ENCODE results near the gene GOLT1A. TPM values are rescaled to one million over a fixed set of nuclear protein-coding genes. Genes with fewer than 3 reads are reported as not detected.
A peak's percentile ranks its signal among the peaks of the same experiment; 100 is the strongest.

Gene GOLT1A
- total RNA-seq, 6 donors from 2014 or later, result 7.5 to 18.5 (median 10.1) TPM; not detected in 1

DNA sequence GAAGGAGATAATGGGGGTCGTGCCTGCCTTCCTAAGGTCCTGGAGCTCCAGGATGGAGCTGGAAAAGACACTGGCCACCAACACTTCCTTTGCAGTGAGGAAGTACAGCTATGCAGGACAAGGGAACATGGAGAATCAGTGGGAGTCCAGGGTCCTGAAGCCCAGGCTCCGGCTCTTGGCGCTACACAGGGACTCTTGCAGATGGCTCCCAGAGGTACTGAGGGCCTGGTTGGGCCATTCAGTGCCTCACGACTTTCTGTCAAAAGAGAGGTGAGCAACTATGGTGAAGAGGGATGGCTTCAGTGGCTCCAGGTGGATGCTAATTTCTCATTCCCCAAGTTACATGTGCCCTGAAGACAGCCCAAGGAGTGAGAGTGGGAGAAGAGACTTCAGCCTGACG lies 60.1 kb downstream of the GOLT1A start:
- H3K27ac ChIP-seq, result no peak overlapping the region
- peaks cover 11 to 22% (median 14%) of the 10 kb centered on the region in 4 donors for H3K4me1 ChIP-seq
- DNase-seq (no peak), ATAC-seq (ENCODE audit: low FRiP score in 2 of 2) (no peak)
- no peaks in the 10 kb centered on the region for H3K9me3 ChIP-seq
- no peaks in the 10 kb centered on the region for H3K36me3 ChIP-seq
- no peak overlapping the region for H3K4me3 ChIP-seq
- no peak for TF ChIP-seq POLR2A (IDR thresholded peaks at IDR 0.05)
- TF ChIP-seq, protein P1, sequence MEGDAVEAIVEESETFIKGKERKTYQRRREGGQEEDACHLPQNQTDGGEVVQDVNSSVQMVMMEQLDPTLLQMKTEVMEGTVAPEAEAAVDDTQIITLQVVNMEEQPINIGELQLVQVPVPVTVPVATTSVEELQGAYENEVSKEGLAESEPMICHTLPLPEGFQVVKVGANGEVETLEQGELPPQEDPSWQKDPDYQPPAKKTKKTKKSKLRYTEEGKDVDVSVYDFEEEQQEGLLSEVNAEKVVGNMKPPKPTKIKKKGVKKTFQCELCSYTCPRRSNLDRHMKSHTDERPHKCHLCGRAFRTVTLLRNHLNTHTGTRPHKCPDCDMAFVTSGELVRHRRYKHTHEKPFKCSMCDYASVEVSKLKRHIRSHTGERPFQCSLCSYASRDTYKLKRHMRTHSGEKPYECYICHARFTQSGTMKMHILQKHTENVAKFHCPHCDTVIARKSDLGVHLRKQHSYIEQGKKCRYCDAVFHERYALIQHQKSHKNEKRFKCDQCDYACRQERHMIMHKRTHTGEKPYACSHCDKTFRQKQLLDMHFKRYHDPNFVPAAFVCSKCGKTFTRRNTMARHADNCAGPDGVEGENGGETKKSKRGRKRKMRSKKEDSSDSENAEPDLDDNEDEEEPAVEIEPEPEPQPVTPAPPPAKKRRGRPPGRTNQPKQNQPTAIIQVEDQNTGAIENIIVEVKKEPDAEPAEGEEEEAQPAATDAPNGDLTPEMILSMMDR (IDR thresholded peaks at IDR 0.05), result no peak
- no peak for TF ChIP-seq EP300 (IDR thresholded peaks at IDR 0.05)
- no peak for TF ChIP-seq POLR2AphosphoS5 (IDR thresholded peaks at IDR 0.05)
- H3K27me3 ChIP-seq, result peaks cover 0 to 3% (median 0%) of the 10 kb centered on the region in 4 donors
- 90 to 96% methylated on average over 5 of the region's 5 CpGs for WGBS, 2 donors

DNA sequence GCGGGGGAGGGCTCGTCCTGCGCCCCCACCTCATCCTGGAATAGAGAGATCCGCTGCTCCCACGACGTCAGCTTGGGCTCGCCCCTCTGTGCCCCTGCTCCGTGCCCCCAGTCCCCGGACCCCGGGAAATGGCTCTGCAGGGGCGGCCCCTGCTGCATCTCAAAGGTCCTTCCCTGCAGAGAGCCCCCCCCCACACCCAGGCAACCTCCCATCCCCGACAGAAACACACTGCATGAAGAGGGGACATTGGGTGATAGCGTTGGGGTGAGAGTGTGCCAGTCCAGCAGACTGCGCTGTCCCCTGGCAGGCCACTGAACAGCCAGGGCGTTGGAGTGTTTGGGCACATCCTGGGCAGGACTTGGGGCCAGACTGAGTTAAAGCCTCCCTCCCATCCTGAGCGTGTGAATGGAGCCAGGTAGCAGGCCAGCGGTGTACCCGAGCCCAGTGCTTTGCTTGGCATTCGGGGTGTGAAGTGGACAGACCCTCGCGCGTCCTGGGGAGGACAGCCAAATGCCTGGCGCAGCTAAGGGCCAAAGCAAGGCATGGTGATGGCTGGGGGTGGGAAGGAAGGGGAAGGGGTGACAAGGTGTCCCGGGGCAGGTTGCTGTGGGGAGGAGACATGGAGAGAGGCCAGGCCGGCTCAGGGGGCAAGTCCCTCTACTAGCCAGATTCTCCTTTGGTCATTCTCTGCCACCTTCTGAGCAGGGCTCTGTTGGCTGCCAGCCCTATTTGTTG lies 61.3 kb downstream of the GOLT1A start:
- ATAC-seq (ENCODE audit: low FRiP score in 2 of 2) (no peak), DNase-seq (peak in 1 of 2 donors; percentile 57)
- WGBS, 2 donors, result 23 to 67% methylated on average over 11 to 16 of the region's 25 CpGs
- peak overlapping the region; percentile 22 to 81 (median 68) for H3K4me3 ChIP-seq
- no peaks in the 10 kb centered on the region for H3K36me3 ChIP-seq
- H3K27ac ChIP-seq, result peak overlapping the region in 1 of 4 donors; percentile 73
- no peak for TF ChIP-seq EP300 (IDR thresholded peaks at IDR 0.05)
- TF ChIP-seq, protein P1 (IDR thresholded peaks at IDR 0.05), result peak in 1 of 6 experiments; percentile 7
- H3K4me1 ChIP-seq, result peaks cover 11 to 22% (median 14%) of the 10 kb centered on the region in 4 donors
- peaks cover 0 to 3% (median 0%) of the 10 kb centered on the region in 4 donors for H3K27me3 ChIP-seq
- no peaks in the 10 kb centered on the region for H3K9me3 ChIP-seq

DNA sequence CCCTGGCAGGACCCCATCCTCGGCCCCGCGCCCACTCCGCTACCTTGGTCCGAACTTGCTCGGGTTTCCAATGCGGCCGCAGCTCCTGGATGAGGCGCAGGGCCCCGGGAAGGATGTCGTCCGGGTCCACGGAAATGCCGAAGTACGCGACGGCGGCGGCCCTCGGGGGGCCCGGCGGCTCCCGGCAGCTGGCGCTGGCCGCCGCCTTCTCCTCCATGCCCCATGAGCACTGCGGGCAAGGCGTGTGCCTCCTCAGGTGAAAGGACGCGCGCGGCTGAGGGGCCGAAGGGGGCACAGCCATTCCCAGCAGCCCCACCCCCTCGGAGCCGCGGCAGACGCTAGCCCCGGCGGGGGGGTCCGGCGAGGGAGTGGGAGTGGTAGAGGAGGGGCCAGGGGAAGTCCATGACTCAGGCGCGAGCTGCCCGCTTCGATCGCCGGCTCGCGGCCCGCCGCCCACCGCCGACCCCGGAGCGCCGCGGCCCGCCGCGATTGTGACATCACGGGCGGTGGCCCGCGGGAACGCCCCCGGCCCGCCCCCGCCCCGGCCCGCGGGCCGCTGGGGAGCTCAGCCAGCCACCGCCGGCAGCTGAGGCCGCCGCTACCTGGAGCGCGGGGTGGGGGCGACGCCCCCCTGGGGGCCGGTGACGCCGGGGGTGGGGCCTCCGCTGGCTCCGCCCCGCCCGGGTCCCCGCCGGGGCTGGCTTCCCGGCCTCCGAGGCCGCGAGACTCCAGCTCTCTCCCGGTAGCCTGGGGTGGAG lies 62.1 kb downstream of the GOLT1A start, which contains the start of gene ETNK2:
Gene ETNK2 (minus strand): TSS at position 493 of the 758 bp plus-strand sequence. CDS start 192 bp downstream, at position 301.
- Histone ChIP-seq H3K36me3 (no peaks in the 10 kb centered on the region), H3K27me3 (peaks cover 0 to 3% (median 0%) of the 10 kb centered on the region in 4 donors), H3K9me3 (no peaks in the 10 kb centered on the region), H3K4me3 (peak within 1 kb of the TSS; percentile 43 to 81 (median 68)), H3K4me1 (peaks cover 11 to 22% (median 14%) of the 10 kb centered on the region in 4 donors), H3K27ac (peak within 1 kb of the TSS; percentile 51 to 73 (median 62))
- ATAC-seq (ENCODE audit: low FRiP score in 2 of 2) (peak in 1 of 2 donors; percentile 80), DNase-seq (peak; percentile 37 to 92)
- 3% methylated on average over 30 of the region's 94 CpGs; no CpG with 5 or more reads in 1 of the 2 donors for WGBS, 2 donors
- TF ChIP-seq, protein P1 (IDR thresholded peaks at IDR 0.05), result peak in 1 of 6 experiments; percentile 12
- no peak for TF ChIP-seq EP300 (IDR thresholded peaks at IDR 0.05)
- TF ChIP-seq POLR2A (IDR thresholded peaks at IDR 0.05), result no peak
- peak in 1 of 2 donors; percentile 6 for TF ChIP-seq POLR2AphosphoS5 (IDR thresholded peaks at IDR 0.05)

DNA sequence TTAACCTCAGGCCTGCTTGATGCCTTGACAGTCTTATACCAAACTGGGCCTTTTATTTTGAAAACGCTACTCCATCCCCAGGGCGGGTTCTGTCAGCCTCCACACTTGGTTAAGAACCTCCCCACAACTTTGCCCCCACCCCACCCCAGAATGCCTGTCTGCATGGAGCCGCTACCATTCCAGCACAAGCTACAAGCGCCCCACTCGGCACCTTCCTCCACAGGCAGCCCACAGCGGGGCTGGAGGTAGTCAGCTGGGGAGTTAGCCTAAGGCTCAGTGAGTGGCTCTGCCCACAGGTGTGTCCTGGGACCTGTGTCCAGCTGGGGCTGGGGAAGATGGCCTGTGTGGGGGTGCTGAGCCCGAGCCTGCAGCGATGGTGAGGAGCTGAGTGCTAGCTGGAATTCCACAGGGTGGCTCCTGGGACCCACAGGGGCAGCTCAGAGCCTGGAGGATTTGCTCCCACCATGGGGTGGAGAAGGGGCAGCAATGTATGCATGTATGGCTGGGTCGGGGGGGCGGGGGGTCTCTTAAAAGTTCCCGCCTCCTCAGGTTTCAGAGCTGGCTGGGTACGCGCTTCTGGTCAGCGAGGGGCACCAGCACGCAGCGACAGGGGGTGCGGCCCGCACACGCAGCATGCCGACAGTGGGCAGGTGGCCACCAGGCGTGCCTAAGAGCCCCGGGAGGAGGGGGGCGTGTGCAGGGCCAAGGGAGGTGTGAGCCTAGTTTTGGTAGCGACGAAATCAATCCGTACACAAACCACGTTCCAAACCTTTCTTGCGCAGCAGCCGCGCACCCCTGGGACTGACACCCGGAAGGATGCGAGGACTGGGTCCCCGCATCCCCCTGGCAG lies 62.9 kb downstream of the GOLT1A start:
- 42 to 84% methylated on average over 4 to 33 of the region's 33 CpGs for WGBS, 2 donors
- Histone ChIP-seq H3K9me3 (no peaks in the 10 kb centered on the region), H3K27me3 (peaks cover 0 to 3% (median 0%) of the 10 kb centered on the region in 4 donors), H3K27ac (peak overlapping the region in 3 of 4 donors; percentile 52 to 73 (median 73)), H3K4me3 (peak overlapping the region; percentile 43 to 81 (median 68)), H3K36me3 (peaks cover 0 to 1% (median 0%) of the 10 kb centered on the region in 4 donors), H3K4me1 (peaks cover 11 to 22% (median 14%) of the 10 kb centered on the region in 4 donors)
- DNase-seq (peak in 1 of 2 donors; percentile 58), ATAC-seq (ENCODE audit: low FRiP score in 2 of 2) (peak in 1 of 2 donors; percentile 15)
- TF ChIP-seq, protein P1 (IDR thresholded peaks at IDR 0.05), result peak in 1 of 6 experiments; percentile 9
- TF ChIP-seq POLR2A (IDR thresholded peaks at IDR 0.05) (no peak), POLR2AphosphoS5 (IDR thresholded peaks at IDR 0.05) (no peak)
